Activated naive CD8-positive, alpha-beta T cell treated with anti-CD3 and anti-CD28 coated beads, Interleukin-2, amount 50 U/mL, for 16 hours (primary cell): Measurements from ENCODE around the gene SLC25A23.
"Not testable (repeated sequence)": the region's sequence is repeated elsewhere in the genome, so short reads cannot be mapped to it uniquely, and the experiment has no call there.

Experiments used
- DNase-seq: peaks from one replicate; pipeline ENCODE4 v3.0.0-alpha.2; 2020; ENCODE audit warnings: low read depth, low spot score

Gene SLC25A23

DNA sequence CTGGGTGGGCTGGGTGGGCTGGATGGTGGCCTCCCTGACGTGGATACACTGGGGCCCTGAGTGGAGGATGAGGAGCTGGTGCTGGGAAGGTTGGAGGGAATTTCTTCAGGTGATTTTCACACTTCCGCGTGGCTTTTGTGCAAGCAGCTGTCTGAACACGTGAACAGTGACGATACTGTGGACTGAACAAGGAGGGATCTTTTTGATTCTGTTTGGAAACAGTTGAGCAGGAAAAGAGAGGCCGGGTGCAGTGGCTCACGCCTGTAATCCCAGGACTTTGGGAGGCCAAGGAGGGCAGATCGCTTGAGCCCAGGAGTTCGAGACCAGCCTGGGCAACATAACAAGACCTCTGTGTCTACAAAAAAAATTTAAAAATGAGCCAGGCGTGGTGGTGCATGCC is 57.5 kb downstream of the SLC25A23 start:
- DNase-seq, result no peak

DNA sequence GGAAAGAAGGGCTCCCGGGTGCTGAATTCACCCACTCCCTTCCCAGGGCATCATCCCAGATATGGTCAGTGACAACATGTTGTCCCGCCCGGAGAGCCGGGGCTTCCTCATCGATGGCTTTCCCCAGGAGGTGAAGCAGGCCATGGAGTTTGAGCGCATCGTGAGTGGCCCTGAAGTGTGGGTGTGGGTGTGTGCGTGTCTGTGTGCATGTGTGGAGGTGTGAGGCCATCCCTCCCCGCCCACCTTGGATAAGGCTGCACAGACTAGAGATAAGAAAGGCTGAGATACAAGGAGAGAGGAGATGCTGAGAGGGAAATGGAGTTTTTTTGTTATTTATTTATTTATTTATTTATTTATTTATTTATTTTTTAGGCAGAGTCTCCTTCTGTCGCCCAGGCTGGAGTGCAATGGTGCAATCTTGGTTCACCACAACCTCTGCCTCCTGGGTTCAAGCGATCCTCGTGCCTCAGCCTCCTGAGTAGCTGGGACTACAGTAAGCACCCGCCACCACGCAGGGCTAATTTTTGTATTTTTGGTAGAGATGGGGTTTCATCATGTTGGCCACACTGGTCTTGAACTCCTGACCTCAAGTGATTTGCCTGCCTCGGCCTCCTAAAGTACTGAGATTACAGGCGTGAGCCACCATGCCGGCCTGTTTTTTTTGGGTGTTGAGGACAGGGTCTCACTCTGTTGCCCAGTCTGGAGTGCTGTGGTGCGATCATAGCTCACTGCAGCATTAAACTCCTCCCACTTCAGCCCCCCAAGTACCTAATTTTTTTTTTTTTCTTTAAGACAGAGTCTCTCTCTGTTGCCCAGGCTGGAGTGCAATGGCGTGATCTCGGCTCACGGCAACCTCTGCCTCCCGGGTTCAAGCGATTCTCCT is 59.3 kb downstream of the SLC25A23 start:
- DNase-seq, result not testable (repeated sequence)

DNA sequence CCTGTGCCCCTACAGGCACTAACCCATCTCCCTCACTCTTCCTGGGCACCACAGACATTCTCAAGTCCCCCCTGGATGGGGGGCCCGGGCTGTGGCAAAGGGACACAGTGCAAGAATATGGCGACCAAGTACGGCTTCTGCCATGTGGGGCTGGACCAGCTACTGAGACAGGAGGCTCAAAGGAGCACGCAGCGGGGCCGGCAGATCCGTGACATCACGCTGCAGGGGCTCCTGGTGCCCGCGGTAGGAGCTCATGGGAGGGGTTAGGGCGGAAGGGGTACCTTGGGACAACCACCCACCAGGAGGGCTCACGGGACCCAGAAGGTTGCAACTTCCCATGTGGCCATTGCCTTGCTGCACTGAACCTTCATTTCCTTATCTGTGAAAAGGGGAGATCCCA is 63.3 kb downstream of the SLC25A23 start:
- DNase-seq, result no peak

DNA sequence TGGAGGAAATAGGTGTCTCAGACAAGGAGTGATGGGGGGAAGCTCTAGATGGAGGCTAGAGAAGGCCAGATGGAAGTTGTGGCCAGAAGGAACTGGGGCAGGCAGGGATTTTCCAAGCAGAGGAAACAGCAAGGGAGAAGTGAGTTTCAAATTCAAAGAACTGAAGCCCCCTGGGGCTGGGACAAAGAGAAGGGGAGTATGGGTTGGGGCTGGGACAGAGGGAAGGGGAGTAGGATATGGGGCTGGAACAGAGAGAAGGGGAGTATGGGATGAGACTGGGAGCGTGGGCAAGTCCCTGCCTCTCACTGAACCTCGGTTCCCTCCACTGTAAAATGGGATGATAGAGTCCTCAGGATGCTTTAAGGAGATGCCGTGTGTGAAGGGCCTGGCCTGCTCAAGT is 64.8 kb downstream of the SLC25A23 start:
- DNase-seq, result no peak

DNA sequence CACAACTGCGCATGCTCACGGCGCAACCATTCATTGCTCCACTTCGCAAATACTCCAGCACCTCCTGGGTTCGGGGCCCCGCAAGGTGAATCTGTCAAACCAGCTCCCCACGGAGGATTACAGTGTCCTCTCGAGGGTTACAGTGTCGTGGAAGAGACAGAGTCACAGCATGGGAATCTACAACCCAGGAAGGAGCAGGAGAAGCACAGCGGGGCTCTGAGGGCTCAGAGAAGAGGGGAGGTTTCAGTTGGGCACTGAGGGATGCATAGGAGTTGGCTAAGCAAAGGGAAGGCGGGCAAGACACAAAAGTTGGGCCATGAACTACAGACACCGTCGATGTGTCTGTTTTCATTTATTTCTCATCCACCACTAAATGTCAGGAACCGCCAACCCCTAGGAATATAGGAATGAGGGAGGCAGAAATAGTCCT is 65.6 kb downstream of the SLC25A23 start:
- peak; percentile 47 for DNase-seq

DNA sequence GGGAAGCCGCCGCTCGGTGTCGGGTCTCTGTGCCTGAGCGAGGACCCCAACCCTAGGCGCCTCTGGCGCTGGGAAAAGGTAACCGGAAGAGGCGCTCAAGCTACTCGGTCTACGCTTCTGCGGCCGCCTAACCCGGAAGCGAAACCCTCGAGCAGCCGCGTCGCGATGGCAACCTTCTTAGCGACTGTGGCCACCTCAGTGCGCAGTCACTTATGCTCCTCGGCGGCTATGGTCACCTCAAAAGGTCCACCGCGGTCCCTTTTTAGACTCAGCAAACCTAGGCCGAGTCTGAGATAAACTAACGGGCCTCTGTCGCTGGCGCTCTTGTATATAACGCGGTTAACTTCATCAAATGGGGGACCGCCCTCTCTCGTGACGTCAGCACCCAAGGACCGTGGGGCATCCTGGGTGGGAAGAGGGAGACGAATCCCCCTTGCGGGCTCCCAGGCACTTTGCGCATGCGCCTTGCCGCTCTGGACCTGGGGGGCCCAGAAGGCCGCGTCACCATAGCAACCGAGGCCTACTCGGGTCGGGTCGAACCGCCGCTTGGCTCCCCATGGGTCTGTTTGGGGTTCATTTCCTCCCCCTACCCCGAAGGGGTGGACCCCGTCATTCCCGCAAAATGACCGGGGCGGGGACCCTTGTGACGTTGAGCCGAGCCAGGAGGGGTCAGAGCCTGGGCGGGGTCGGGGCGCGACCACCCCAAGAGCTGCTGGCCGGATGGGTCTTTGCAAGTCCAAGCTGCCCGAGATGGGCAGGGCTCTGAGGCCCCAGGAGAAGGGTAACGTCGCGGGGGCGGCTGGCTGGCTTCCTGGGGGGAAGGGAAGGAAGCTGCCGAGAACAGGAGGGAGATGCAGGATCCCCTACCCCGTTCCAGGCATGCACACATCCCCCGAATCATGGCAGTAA is 66.3 kb downstream of the SLC25A23 start, which contains the start of gene GTF2F1:
Gene GTF2F1 (minus strand): TSS at position 91 of the 909 bp plus-strand sequence. CDS start 169 bp downstream, outside the sequence.
- DNase-seq, result peak; percentile 89

DNA sequence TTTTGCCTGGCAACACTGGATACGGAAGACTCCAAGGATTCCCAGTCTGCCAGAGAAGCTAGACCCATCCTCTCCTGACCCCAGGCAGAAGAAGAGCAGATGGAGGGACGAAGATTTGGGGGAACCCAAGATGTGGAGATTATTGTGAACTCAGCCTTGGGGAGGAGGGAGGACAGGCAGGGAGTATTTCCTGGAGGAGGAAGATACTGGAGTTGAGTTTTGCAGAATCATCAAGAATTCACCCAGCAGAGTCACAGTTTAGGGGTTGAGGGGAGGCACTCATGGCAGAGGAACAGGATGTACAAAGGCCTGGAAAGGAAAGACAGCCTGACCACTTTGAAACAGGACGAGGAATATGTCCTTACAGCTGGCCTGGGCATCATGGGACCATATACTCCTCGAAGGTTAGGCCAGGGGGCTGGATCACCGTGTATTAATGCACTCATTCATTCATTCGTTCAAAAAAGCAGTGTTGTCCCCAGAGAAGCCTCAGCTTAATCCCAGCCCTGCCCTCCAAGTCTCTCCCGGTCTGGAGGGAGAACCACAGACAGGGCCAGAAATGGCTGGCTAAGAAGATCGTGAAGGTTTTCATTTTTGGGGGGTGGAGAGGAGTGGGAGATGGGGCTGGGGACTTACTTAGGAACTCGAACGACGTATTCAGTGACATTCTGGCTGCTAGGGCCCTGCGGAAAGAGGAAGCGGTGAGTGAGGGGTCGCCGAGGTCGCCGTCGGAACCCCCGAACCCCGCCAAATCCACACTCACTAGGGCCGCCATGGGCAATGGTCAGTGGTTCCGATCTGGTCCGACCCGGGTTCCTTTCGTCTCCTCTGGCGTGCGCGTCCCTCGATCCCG is 67.1 kb downstream of the SLC25A23 start:
- no peak for DNase-seq
